Stimulated activated CD4-positive, alpha-beta T cell treated with anti-CD3 and anti-CD28 coated beads, Interleukin-2, amount 100 ng/mL, for 48 hours (primary cell): ENCODE data around the gene PRPH.
"Not testable (repeated sequence)": the region's sequence is repeated elsewhere in the genome, so short reads cannot be mapped to it uniquely, and the experiment has no call there.

Source experiments
- DNase-seq, 2 donors: peaks; one replicate each; pipeline ENCODE4 v3.0.0-alpha.2; 2020

Gene PRPH

GRCh38 chr12:49295082-49295936 is at the start of gene PRPH:
TSS of gene PRPH (plus strand) at chr12:49295147. CDS start at chr12:49295201, 54 bp downstream.
- no peak for DNase-seq

- no peak for DNase-seq
Measured at GRCh38 chr12:49251357-49251756, 43.6 kb upstream of the PRPH start.

- no peak for DNase-seq
Measured at GRCh38 chr12:49253033-49253623, 41.8 kb upstream of the PRPH start.

- DNase-seq = not testable (repeated sequence)
Measured at GRCh38 chr12:49255456-49255855, 39.5 kb upstream of the PRPH start.

GRCh38 chr12:49255857-49256637 is 38.9 kb upstream of the PRPH start:
- no peak for DNase-seq

GRCh38 chr12:49257508-49258184 is 37.3 kb upstream of the PRPH start:
- not testable (repeated sequence) for DNase-seq

- no peak for DNase-seq
Measured at GRCh38 chr12:49259452-49259851, 35.5 kb upstream of the PRPH start.

GRCh38 chr12:49260166-49260565 is 34.8 kb upstream of the PRPH start:
- no peak for DNase-seq

GRCh38 chr12:49260571-49261363 is 34.2 kb upstream of the PRPH start:
- no peak for DNase-seq

- DNase-seq = no peak
Measured at GRCh38 chr12:49261721-49262120, 33.2 kb upstream of the PRPH start.

- DNase-seq = no peak
Measured at GRCh38 chr12:49263400-49263763, 31.6 kb upstream of the PRPH start.

GRCh38 chr12:49264466-49264872 is 30.5 kb upstream of the PRPH start:
- peak; percentile 32 to 39 for DNase-seq

- peak; percentile 90 to 93 for DNase-seq
Measured at GRCh38 chr12:49264873-49265792, 29.8 kb upstream of the PRPH start, which contains the start of gene TUBA1C. TSS of gene TUBA1C (plus strand) at chr12:49265082. CDS start at chr12:49265182, 100 bp downstream.

GRCh38 chr12:49269191-49269590 is 25.8 kb upstream of the PRPH start:
- not testable (repeated sequence) for DNase-seq

GRCh38 chr12:49272790-49273725 is 21.9 kb upstream of the PRPH start:
- DNase-seq = no peak

- no peak for DNase-seq
Measured at GRCh38 chr12:49273726-49274395, 21.1 kb upstream of the PRPH start.

GRCh38 chr12:49274396-49275069 is 20.4 kb upstream of the PRPH start:
- DNase-seq = no peak
